PC-3 (cell line): ENCODE results near the gene CDCA8. TPM values are rescaled to one million over a fixed set of nuclear protein-coding genes. Genes with fewer than 3 reads are reported as not detected.
A peak's percentile ranks its signal among the peaks of the same experiment; 100 is the strongest.

Experiments used
- ATAC-seq: fragments of 200-7000 bp; cut with Tn5 transposase; 2 replicates; pipeline ENCODE4 v1.9.1; 2020; ENCODE audit warnings: mild to moderate bottlenecking, moderate library complexity
- BruUV-seq: library from RNA; stranded (reverse); fragments of 400-500 nt; replicated peaks from 2 replicates; lab custom pipeline; 2021; lab: Mats Ljungman, UMichigan
- CTCF ChIA-PET: fragments of 300-600 bp; sonication (Branson Sonifier 250); formaldehyde crosslinking; loops from one replicate; lab custom pipeline; 2022; ENCODE audit warnings: antibody characterized with exemption; lab: Charles Lee
- POLR2A ChIA-PET: fragments of 300-600 bp; sonication (Branson Sonifier 250); formaldehyde crosslinking; loops from one replicate; lab custom pipeline; 2022; ENCODE audit warnings: antibody characterized with exemption; ENCODE audit not compliant: unreplicated experiment; lab: Charles Lee
- DNase-seq: peaks from one replicate; pipeline ENCODE4 v3.0.0-alpha.2; 2015
- H2AFZ ChIP-seq: fragments of 300-600 bp; sonication (generic); 2 replicates; pipeline ENCODE4 v1.6.0; 2016; ENCODE audit warnings: antibody characterized with exemption, low read length
- H3F3A ChIP-seq: fragments of 300-600 bp; sonication (generic); one replicate; pipeline ENCODE4 v1.6.0; 2017; ENCODE audit warnings: antibody characterized with exemption, low read length, control low read depth, mild to moderate bottlenecking; ENCODE audit not compliant: unreplicated experiment
- H3K27ac ChIP-seq: fragments of 300-600 bp; sonication (generic); 2 replicates; pipeline ENCODE4 v1.5.1; 2016; ENCODE audit warnings: mild to moderate bottlenecking, low read length
- H3K27me3 ChIP-seq: fragments of 300-600 bp; sonication (generic); 2 replicates; pipeline ENCODE4 v1.6.1; 2016; ENCODE audit warnings: low read length, mixed read lengths
- H3K36me3 ChIP-seq: fragments of 300-600 bp; sonication (generic); 2 replicates; pipeline ENCODE4 v1.6.1; 2016; ENCODE audit warnings: low read depth, mixed run types, low read length, mixed read lengths
- H3K4me1 ChIP-seq: fragments of 300-600 bp; sonication (generic); 2 replicates; pipeline ENCODE4 v1.5.1; 2016; ENCODE audit warnings: low read length; ENCODE audit not compliant: insufficient read depth
- H3K4me2 ChIP-seq: fragments of 300-600 bp; sonication (generic); 2 replicates; pipeline ENCODE4 v1.6.0; 2016; ENCODE audit warnings: low read length
- H3K4me3 ChIP-seq: fragments of 300-600 bp; sonication (generic); 2 replicates; pipeline ENCODE4 v1.5.1; 2016; ENCODE audit warnings: mild to moderate bottlenecking, low read length, mixed read lengths
- H3K79me2 ChIP-seq: fragments of 300-600 bp; sonication (generic); 2 replicates; pipeline ENCODE4 v1.6.1; 2017; ENCODE audit warnings: low read length, mixed read lengths
- H3K9ac ChIP-seq: fragments of 300-600 bp; sonication (generic); 2 replicates; pipeline ENCODE4 v1.6.0; 2016; ENCODE audit warnings: mild to moderate bottlenecking, low read length
- H3K9me2 ChIP-seq: fragments of 300-600 bp; sonication (generic); replicated peaks from 2 replicates; pipeline ENCODE4 v1.6.1; 2016; ENCODE audit warnings: mixed run types, low read length, mixed read lengths
- H3K9me3 ChIP-seq: fragments of 300-600 bp; sonication (generic); 2 replicates; pipeline ENCODE4 v1.6.1; 2016; ENCODE audit warnings: low read length, mixed read lengths
- H4K20me1 ChIP-seq: fragments of 300-600 bp; sonication (generic); 2 replicates; pipeline ENCODE4 v1.6.1; 2016; ENCODE audit warnings: low read length, mixed read lengths
- EZH2 ChIP-seq: fragments of 300-600 bp; sonication (generic); IDR thresholded peaks from one replicate; pipeline ENCODE4 v1.6.1; 2017; ENCODE audit warnings: antibody characterized with exemption, mild to moderate bottlenecking, low read length; ENCODE audit not compliant: unreplicated experiment
- EZH2phosphoT487 ChIP-seq: fragments of 300-600 bp; sonication (generic); IDR thresholded peaks from 2 replicates; pipeline ENCODE4 v1.6.1; 2018; ENCODE audit warnings: mild to moderate bottlenecking, antibody characterized with exemption, low read length, borderline replicate concordance
- intact Hi-C: fragments of 100-400 bp; cut with micrococcal nuclease; formaldehyde crosslinking; loops from 2 replicates; pipeline ENCODE4 v1.9.0; 2023
- total RNA-seq: library from RNA; depleted of rRNA; stranded (reverse); fragments of >200 nt; gene quantifications from 2 replicates; pipeline ENCODE4 v1.2.3, GENCODE V29; 2014
- TF ChIP-seq, protein P1 (sequence below): fragments of 300-600 bp; sonication (generic); conservative IDR thresholded peaks from 2 replicates; pipeline ENCODE4 v1.5.1; 2017; ENCODE audit warnings: antibody characterized with exemption, low read depth, mild to moderate bottlenecking, low read length

The CDCA8 gene
- total RNA-seq, 1 experiment from 2014 or later = 31.8 TPM

DNA sequence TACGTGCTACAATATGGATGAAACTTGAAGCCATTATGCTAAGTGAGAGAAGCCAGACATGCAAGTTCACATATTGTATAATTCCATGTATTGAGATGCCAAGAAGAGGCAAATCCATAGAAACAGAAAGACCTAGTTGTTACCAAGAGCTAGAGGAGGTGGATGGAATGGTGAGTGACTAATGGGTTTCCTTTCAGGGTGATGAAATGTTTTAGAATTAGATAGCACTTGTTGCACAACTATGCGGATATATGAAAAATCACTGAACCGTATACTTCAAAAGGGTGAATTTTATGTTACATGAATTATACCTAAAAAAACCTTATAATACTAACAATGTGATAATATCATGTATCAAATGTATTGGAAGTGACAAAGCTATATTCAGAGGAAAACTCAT lies 54.5 kb downstream of the CDCA8 start:
- H3K4me2 ChIP-seq = no peak overlapping the region
- DNase-seq (no peak), ATAC-seq (no peak)
- H3K79me2 ChIP-seq = no peaks in the 10 kb centered on the region
- TF ChIP-seq, protein P1, sequence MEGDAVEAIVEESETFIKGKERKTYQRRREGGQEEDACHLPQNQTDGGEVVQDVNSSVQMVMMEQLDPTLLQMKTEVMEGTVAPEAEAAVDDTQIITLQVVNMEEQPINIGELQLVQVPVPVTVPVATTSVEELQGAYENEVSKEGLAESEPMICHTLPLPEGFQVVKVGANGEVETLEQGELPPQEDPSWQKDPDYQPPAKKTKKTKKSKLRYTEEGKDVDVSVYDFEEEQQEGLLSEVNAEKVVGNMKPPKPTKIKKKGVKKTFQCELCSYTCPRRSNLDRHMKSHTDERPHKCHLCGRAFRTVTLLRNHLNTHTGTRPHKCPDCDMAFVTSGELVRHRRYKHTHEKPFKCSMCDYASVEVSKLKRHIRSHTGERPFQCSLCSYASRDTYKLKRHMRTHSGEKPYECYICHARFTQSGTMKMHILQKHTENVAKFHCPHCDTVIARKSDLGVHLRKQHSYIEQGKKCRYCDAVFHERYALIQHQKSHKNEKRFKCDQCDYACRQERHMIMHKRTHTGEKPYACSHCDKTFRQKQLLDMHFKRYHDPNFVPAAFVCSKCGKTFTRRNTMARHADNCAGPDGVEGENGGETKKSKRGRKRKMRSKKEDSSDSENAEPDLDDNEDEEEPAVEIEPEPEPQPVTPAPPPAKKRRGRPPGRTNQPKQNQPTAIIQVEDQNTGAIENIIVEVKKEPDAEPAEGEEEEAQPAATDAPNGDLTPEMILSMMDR = no peak
- TF ChIP-seq EZH2phosphoT487 = no peak
- TF ChIP-seq EZH2 = no peak
- no TSS peak for BruUV-seq
- no peaks in the 10 kb centered on the region for H3F3A ChIP-seq
- ChIA-PET POLR2A (no interaction called here), CTCF (no interaction called here)
- H3K9me2 ChIP-seq = no peaks in the 10 kb centered on the region
- no peaks in the 10 kb centered on the region for H3K36me3 ChIP-seq
- H3K27me3 ChIP-seq = no peaks in the 10 kb centered on the region
- intact Hi-C loops = no loop called here
- H3K4me3 ChIP-seq = no peak overlapping the region
- no peaks in the 10 kb centered on the region for H4K20me1 ChIP-seq
- no peak overlapping the region for H3K27ac ChIP-seq
- H2AFZ ChIP-seq = no peak overlapping the region
- H3K9me3 ChIP-seq = no peaks in the 10 kb centered on the region
- no peak overlapping the region for H3K9ac ChIP-seq
- H3K4me1 ChIP-seq = 0 out of 2 replicates have a peak, but pooled peaks cover under 1% of the 10 kb centered on the region

DNA sequence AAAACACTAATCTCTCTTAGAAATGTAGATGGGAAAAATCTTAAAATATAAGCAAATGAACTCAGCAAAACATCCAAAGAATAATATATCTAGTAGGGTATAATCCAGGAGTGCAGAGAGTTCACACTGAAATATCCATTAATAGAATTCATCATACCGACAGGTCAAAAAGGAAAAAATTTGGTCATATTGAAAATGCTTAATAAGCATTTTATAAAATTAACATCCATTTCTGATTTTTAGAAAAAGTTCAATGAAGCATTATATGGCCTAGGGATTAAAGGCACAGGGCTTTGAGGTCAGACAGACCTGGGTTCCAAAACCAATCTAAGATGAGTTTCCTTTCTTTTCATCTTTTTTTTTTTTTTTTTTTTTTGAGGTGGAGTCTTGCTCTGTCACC lies 56.2 kb downstream of the CDCA8 start:
- no TSS peak for BruUV-seq
- no peak overlapping the region for H3K27ac ChIP-seq
- no peaks in the 10 kb centered on the region for H3F3A ChIP-seq
- TF ChIP-seq, protein P1 = no peak
- TF ChIP-seq EZH2phosphoT487 (no peak), EZH2 (no peak)
- H3K9me2 ChIP-seq = no peaks in the 10 kb centered on the region
- intact Hi-C loops = no loop called here
- no peaks in the 10 kb centered on the region for H3K79me2 ChIP-seq
- H3K4me2 ChIP-seq = no peak overlapping the region
- ATAC-seq (no peak), DNase-seq (no peak)
- no peak overlapping the region for H3K9ac ChIP-seq
- H3K4me1 ChIP-seq = no peaks in the 10 kb centered on the region
- no peaks in the 10 kb centered on the region for H4K20me1 ChIP-seq
- no peaks in the 10 kb centered on the region for H3K9me3 ChIP-seq
- H2AFZ ChIP-seq = no peak overlapping the region
- no peaks in the 10 kb centered on the region for H3K27me3 ChIP-seq
- H3K4me3 ChIP-seq = no peak overlapping the region
- ChIA-PET CTCF (no interaction called here), POLR2A (no interaction called here)
- no peaks in the 10 kb centered on the region for H3K36me3 ChIP-seq

DNA sequence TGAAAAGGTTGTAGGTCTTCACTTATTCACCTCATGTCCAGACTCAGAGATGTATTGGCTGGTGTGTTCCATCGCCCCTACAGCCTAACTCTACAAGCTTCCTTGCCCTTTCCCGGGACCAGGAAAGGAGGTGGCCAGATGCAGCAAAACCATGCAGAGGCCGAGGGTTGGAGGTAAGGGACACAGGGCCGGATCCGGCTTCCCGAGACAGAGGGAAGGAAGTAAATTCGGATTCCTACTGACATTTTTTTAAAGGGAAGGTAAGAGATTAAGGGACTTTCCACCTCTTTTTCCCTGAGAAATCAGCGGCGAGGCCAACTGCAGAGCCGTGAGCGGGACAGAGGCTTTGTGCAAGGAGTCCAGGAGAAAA lies 59.9 kb downstream of the CDCA8 start:
- DNase-seq = no peak
- Histone ChIP-seq H3K4me2 (peak overlapping the region; percentile 55), H2AFZ (peak overlapping the region; percentile 64; the same call in 1 of the 2 replicates), H3K9me3 (no peaks in the 10 kb centered on the region), H3K36me3 (no peaks in the 10 kb centered on the region), H3K27me3 (no peaks in the 10 kb centered on the region), H3F3A (no peaks in the 10 kb centered on the region), H3K79me2 (no peaks in the 10 kb centered on the region), H3K27ac (no peak overlapping the region), H3K4me1 (peaks cover 5% of the 10 kb centered on the region; the same call in 1 of the 2 replicates), H3K9me2 (no peaks in the 10 kb centered on the region), H3K9ac (no peak overlapping the region), H3K4me3 (peak overlapping the region; percentile 59), H4K20me1 (no peaks in the 10 kb centered on the region)
- POLR2A ChIA-PET = no interaction called here
- TF ChIP-seq, protein P1 = no peak
- TF ChIP-seq EZH2 = no peak
- no peak for TF ChIP-seq EZH2phosphoT487
- ATAC-seq = peak; percentile 11
- no TSS peak for BruUV-seq
- CTCF ChIA-PET = no interaction called here
- intact Hi-C loops = no loop called here
